Endothelial cell (in vitro differentiated cells): ENCODE results near the gene UTP11. TPM values are rescaled to one million over a fixed set of nuclear protein-coding genes. Genes with fewer than 3 reads are reported as not detected.

Source experiments
- DNase-seq: peaks from one replicate; pipeline ENCODE4 v3.0.0; 2021; ENCODE audit warnings: low spot score
- H3K27ac Mint-ChIP-seq: one replicate; pipeline ENCODE4 v1.8.0; 2021; ENCODE audit warnings: mixed read lengths, inconsistent platforms; ENCODE audit not compliant: unreplicated experiment
- H3K27me3 Mint-ChIP-seq: one replicate; pipeline ENCODE4 v1.8.0; 2021; ENCODE audit warnings: mild to moderate bottlenecking, moderate library complexity, mixed read lengths, inconsistent platforms; ENCODE audit not compliant: unreplicated experiment
- H3K36me3 Mint-ChIP-seq: one replicate; pipeline ENCODE4 v1.8.0; 2021; ENCODE audit warnings: mild to moderate bottlenecking, low read depth, mixed read lengths, inconsistent platforms; ENCODE audit not compliant: unreplicated experiment
- H3K4me1 Mint-ChIP-seq: one replicate; pipeline ENCODE4 v1.8.0; 2021; ENCODE audit warnings: mild to moderate bottlenecking, mixed read lengths, inconsistent platforms; ENCODE audit not compliant: unreplicated experiment
- H3K4me3 Mint-ChIP-seq: one replicate; pipeline ENCODE4 v1.8.0; 2021; ENCODE audit warnings: mild to moderate bottlenecking, mixed read lengths, inconsistent platforms; ENCODE audit not compliant: unreplicated experiment
- H3K9me3 Mint-ChIP-seq: one replicate; pipeline ENCODE4 v1.8.0; 2021; ENCODE audit warnings: mixed read lengths, inconsistent platforms; ENCODE audit not compliant: unreplicated experiment
- CTCF ChIP-seq: fragments of 200-600 bp; sonication (generic); IDR thresholded peaks from one replicate; pipeline ENCODE4 v1.5.0; 2021; ENCODE audit warnings: antibody characterized with exemption; ENCODE audit not compliant: unreplicated experiment
- total RNA-seq: library from RNA; stranded (reverse); fragmentation: NEBNext Ultra II Directional; extraction: Animal tissue kit (Norgen Biotek cat#: 25700); gene quantifications from one replicate; pipeline ENCODE4 v1.2.1, GENCODE V29; 2021; ENCODE audit not compliant: unreplicated experiment

Gene UTP11
- total RNA-seq, 1 donor from 2014 or later = 44.7 TPM

GRCh38 chr1:38051079-38051543 is 38.6 kb downstream of the UTP11 start:
- Mint-ChIP-seq H3K36me3 (no peaks in the 10 kb centered on the region), H3K27ac (no peak overlapping the region), H3K27me3 (peaks cover 9% of the 10 kb centered on the region), H3K4me3 (no peak overlapping the region), H3K4me1 (peaks cover 40% of the 10 kb centered on the region), H3K9me3 (no peaks in the 10 kb centered on the region)
- TF ChIP-seq CTCF = no peak
- no peak for DNase-seq

- no peaks in the 10 kb centered on the region for H3K36me3 Mint-ChIP-seq
- TF ChIP-seq CTCF = no peak
- DNase-seq = no peak
- H3K27ac Mint-ChIP-seq = peak overlapping the region; percentile 42
- peaks cover 37% of the 10 kb centered on the region for H3K4me1 Mint-ChIP-seq
- H3K9me3 Mint-ChIP-seq = no peaks in the 10 kb centered on the region
- no peak overlapping the region for H3K4me3 Mint-ChIP-seq
- peaks cover 9% of the 10 kb centered on the region for H3K27me3 Mint-ChIP-seq
Observed at GRCh38 chr1:38052750-38053415, 40.3 kb downstream of the UTP11 start.

GRCh38 chr1:38053416-38054091 is 41.0 kb downstream of the UTP11 start:
- Mint-ChIP-seq H3K36me3 (no peaks in the 10 kb centered on the region), H3K9me3 (no peaks in the 10 kb centered on the region), H3K4me3 (no peak overlapping the region), H3K27me3 (peaks cover 9% of the 10 kb centered on the region), H3K27ac (no peak overlapping the region), H3K4me1 (peaks cover 37% of the 10 kb centered on the region)
- no peak for DNase-seq
- no peak for TF ChIP-seq CTCF

GRCh38 chr1:38055398-38055797 is 42.9 kb downstream of the UTP11 start:
- Mint-ChIP-seq H3K4me3 (peak overlapping the region; percentile 3), H3K9me3 (no peaks in the 10 kb centered on the region), H3K4me1 (peaks cover 44% of the 10 kb centered on the region), H3K27me3 (peaks cover 8% of the 10 kb centered on the region), H3K36me3 (no peaks in the 10 kb centered on the region), H3K27ac (no peak overlapping the region)
- no peak for TF ChIP-seq CTCF
- no peak for DNase-seq

- no peak for TF ChIP-seq CTCF
- peaks cover 8% of the 10 kb centered on the region for H3K27me3 Mint-ChIP-seq
- H3K9me3 Mint-ChIP-seq = no peaks in the 10 kb centered on the region
- H3K4me1 Mint-ChIP-seq = peaks cover 44% of the 10 kb centered on the region
- no peaks in the 10 kb centered on the region for H3K36me3 Mint-ChIP-seq
- H3K27ac Mint-ChIP-seq = no peak overlapping the region
- no peak overlapping the region for H3K4me3 Mint-ChIP-seq
- DNase-seq = no peak
Observed at GRCh38 chr1:38055965-38056364, 43.4 kb downstream of the UTP11 start.
